H7 (cell line): ENCODE results near the gene ADAMTSL1. TPM values are rescaled to one million over a fixed set of nuclear protein-coding genes. Genes with fewer than 3 reads are reported as not detected.

Source experiments
- DNase-seq: peaks from one replicate; pipeline ENCODE4 v3.0.0; 2012
- H3K27me3 ChIP-seq: 2 replicates; pipeline ENCODE4 v1.6.0; 2011; ENCODE audit warnings: mild to moderate bottlenecking, low read length; ENCODE audit not compliant: control insufficient read depth, insufficient read depth
- H3K36me3 ChIP-seq: replicated peaks from 2 replicates; pipeline ENCODE4 v1.5.1; 2011; ENCODE audit warnings: low read length; ENCODE audit not compliant: control insufficient read depth, insufficient read depth
- H3K4me3 ChIP-seq: 2 replicates; pipeline ENCODE4 v1.5.1; 2011; ENCODE audit warnings: low read depth, mild to moderate bottlenecking, control low read depth, low read length, moderate library complexity; ENCODE audit not compliant: insufficient read depth
- total RNA-seq: library from RNA; depleted of rRNA; stranded (reverse); fragments of >200 nt; shearing (Covaris generic); gene quantifications from 2 replicates; pipeline ENCODE4 v1.2.3, GENCODE V29; 2014

Gene ADAMTSL1
- total RNA-seq, 1 experiment from 2014 or later: 1.8 TPM

GRCh38 chr9:18705796-18706392 lies 231.9 kb downstream of the ADAMTSL1 start:
- no peaks in the 10 kb centered on the region for H3K36me3 ChIP-seq
- no peaks in the 10 kb centered on the region for H3K27me3 ChIP-seq
- H3K4me3 ChIP-seq: no peak overlapping the region
- no peak for DNase-seq

GRCh38 chr9:18706648-18707047 lies 232.7 kb downstream of the ADAMTSL1 start:
- peak; percentile 14 for DNase-seq
- no peak overlapping the region for H3K4me3 ChIP-seq
- no peaks in the 10 kb centered on the region for H3K36me3 ChIP-seq

GRCh38 chr9:18707061-18707461 lies 233.1 kb downstream of the ADAMTSL1 start:
- Histone ChIP-seq H3K27me3 (no peaks in the 10 kb centered on the region), H3K4me3 (no peak overlapping the region), H3K36me3 (no peaks in the 10 kb centered on the region)
- DNase-seq: no peak

More at GRCh38 chr9:18706648-18707047, 232.7 kb downstream of the ADAMTSL1 start:
- H3K27me3 ChIP-seq: no peaks in the 10 kb centered on the region

- no peaks in the 10 kb centered on the region for H3K27me3 ChIP-seq
- no peaks in the 10 kb centered on the region for H3K36me3 ChIP-seq
- no peak for DNase-seq
- H3K4me3 ChIP-seq: no peak overlapping the region
Observed at GRCh38 chr9:18707489-18708205, 233.7 kb downstream of the ADAMTSL1 start.

- Histone ChIP-seq H3K27me3 (no peaks in the 10 kb centered on the region), H3K36me3 (no peaks in the 10 kb centered on the region), H3K4me3 (no peak overlapping the region)
- DNase-seq: peak; percentile 24
Observed at GRCh38 chr9:18708429-18708828, 234.5 kb downstream of the ADAMTSL1 start.

- Histone ChIP-seq H3K27me3 (no peaks in the 10 kb centered on the region), H3K36me3 (no peaks in the 10 kb centered on the region), H3K4me3 (no peak overlapping the region)
- DNase-seq: peak; percentile 22
Observed at GRCh38 chr9:18710065-18710464, 236.1 kb downstream of the ADAMTSL1 start.

GRCh38 chr9:18717759-18718158 lies 243.8 kb downstream of the ADAMTSL1 start:
- DNase-seq: no peak
- Histone ChIP-seq H3K36me3 (no peaks in the 10 kb centered on the region), H3K4me3 (no peak overlapping the region), H3K27me3 (no peaks in the 10 kb centered on the region)

- Histone ChIP-seq H3K36me3 (no peaks in the 10 kb centered on the region), H3K4me3 (no peak overlapping the region)
- DNase-seq: no peak
Observed at GRCh38 chr9:18718393-18718792, 244.4 kb downstream of the ADAMTSL1 start.

GRCh38 chr9:18718932-18719331 lies 245.0 kb downstream of the ADAMTSL1 start:
- no peaks in the 10 kb centered on the region for H3K27me3 ChIP-seq
- no peak for DNase-seq
- H3K36me3 ChIP-seq: no peaks in the 10 kb centered on the region
- H3K4me3 ChIP-seq: no peak overlapping the region

More at GRCh38 chr9:18718393-18718792, 244.4 kb downstream of the ADAMTSL1 start:
- H3K27me3 ChIP-seq: no peaks in the 10 kb centered on the region

- H3K4me3 ChIP-seq: no peak overlapping the region
- no peaks in the 10 kb centered on the region for H3K27me3 ChIP-seq
- no peaks in the 10 kb centered on the region for H3K36me3 ChIP-seq
- DNase-seq: no peak
Observed at GRCh38 chr9:18720691-18721090, 246.7 kb downstream of the ADAMTSL1 start.

GRCh38 chr9:18721267-18721994 lies 247.5 kb downstream of the ADAMTSL1 start:
- DNase-seq: no peak
- Histone ChIP-seq H3K4me3 (no peak overlapping the region), H3K36me3 (no peaks in the 10 kb centered on the region), H3K27me3 (no peaks in the 10 kb centered on the region)

- no peak for DNase-seq
- H3K4me3 ChIP-seq: no peak overlapping the region
- no peaks in the 10 kb centered on the region for H3K27me3 ChIP-seq
- no peaks in the 10 kb centered on the region for H3K36me3 ChIP-seq
Observed at GRCh38 chr9:18721995-18722310, 248.0 kb downstream of the ADAMTSL1 start.

- H3K27me3 ChIP-seq: no peaks in the 10 kb centered on the region
- H3K4me3 ChIP-seq: no peak overlapping the region
- DNase-seq: no peak
- no peaks in the 10 kb centered on the region for H3K36me3 ChIP-seq
Observed at GRCh38 chr9:18722882-18723281, 248.9 kb downstream of the ADAMTSL1 start.

GRCh38 chr9:18723366-18723765 lies 249.4 kb downstream of the ADAMTSL1 start:
- no peak overlapping the region for H3K4me3 ChIP-seq
- no peaks in the 10 kb centered on the region for H3K36me3 ChIP-seq
- no peaks in the 10 kb centered on the region for H3K27me3 ChIP-seq
- no peak for DNase-seq

GRCh38 chr9:18726546-18726945 lies 252.6 kb downstream of the ADAMTSL1 start:
- Histone ChIP-seq H3K36me3 (no peaks in the 10 kb centered on the region), H3K4me3 (no peak overlapping the region), H3K27me3 (no peaks in the 10 kb centered on the region)
- DNase-seq: no peak
